Measurements from ENCODE around the gene MRPL47. TPM values are rescaled to one million over a fixed set of nuclear protein-coding genes. Genes with fewer than 3 reads are reported as not detected.

Gene MRPL47
- polyA plus RNA-seq, 1 of the 3 experiments (the other 2 are of a cell fraction) = 37.8 TPM

DNA sequence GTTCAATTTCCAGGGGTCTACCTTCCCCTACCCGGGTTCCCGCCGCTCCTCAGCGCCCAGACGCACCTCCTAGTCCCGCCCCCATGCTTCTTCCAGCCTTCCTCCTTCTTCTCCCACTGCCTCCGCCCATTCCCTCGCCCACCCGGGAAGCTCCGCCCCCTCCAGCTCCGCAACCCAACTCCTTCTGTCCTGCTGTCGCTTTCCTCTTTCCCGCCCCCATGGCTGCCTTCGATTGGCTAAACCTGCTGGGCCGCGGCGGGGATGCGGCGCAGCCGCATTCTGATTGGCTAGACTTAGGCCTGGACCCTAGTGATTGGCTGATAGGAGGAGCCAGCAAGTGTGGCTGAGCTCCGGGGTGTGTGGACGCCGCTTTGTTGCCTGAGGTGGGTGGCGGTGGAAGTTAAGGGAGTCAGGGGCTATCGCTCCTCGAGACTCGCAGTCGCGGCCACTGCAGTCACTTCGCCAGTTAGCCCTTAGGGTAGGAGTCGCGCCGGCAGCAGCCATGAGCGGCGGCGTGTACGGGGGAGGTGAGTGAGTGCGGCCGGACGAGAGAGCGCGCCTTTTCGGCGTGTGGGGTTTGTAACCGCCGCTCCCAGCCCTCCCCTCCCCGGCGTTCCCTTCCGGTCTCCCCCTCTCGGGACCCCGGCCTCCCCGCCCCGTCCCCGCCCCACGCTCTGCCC lies 41.7 kb downstream of the MRPL47 start, which contains the start of gene ACTL6A:
TSS of gene ACTL6A (plus strand) at position 336 of the 680 bp plus-strand sequence. CDS start at position 503, 167 bp downstream.
- Histone ChIP-seq H3K9me2 (no peaks in the 10 kb centered on the region), H3K27me3 (ENCODE audit: insufficient read depth) (no peaks in the 10 kb centered on the region), H3K9ac (peak within 1 kb of the TSS; percentile 87), H3K79me2 (ENCODE audit: insufficient read depth) (peaks cover 43% of the 10 kb centered on the region), H4K20me1 (ENCODE audit: insufficient read depth) (no peaks in the 10 kb centered on the region), H3K9me3 (no peaks in the 10 kb centered on the region), H2AFZ (ENCODE audit: low read depth) (peak within 1 kb of the TSS; percentile 95), H3K4me3 (ENCODE audit: low read depth in 2 of 2, low read length in 1 of 2) (peak within 1 kb of the TSS; percentile 83 to 98), H3F3A (replicated peaks; ENCODE audit: insufficient read depth) (no peaks in the 10 kb centered on the region), H3K4me2 (peak within 1 kb of the TSS; percentile 89), H3K27ac (ENCODE audit: low read depth in 2 of 2, low read length in 1 of 2) (peak within 1 kb of the TSS; percentile 87 to 93), H3K4me1 (ENCODE audit: control insufficient read depth in 1 of 2, insufficient read depth in 2 of 2, low read depth in 1 of 2, low read length in 1 of 2) (peaks cover 0 to 5% of the 10 kb centered on the region in 2 experiments; a peak in 2 of 4 replicates), H3K36me3 (replicated peaks in 1 of 2; ENCODE audit: control insufficient read depth in 1 of 2, insufficient read depth in 2 of 2, low read length in 1 of 2) (no peaks in the 10 kb centered on the region)
- TF ChIP-seq YY1 (IDR thresholded peaks at IDR 0.05; ENCODE audit: low read depth) (0 out of 2 replicates have a peak, but pooled peaks have one; percentile 22), CHD2 (IDR thresholded peaks at IDR 0.05; ENCODE audit: low read length, partially characterized antibody) (peak; percentile 93), TAF1 (IDR thresholded peaks at IDR 0.05; ENCODE audit: borderline replicate concordance, low read depth, low read length) (peak; percentile 71), RXRA (IDR thresholded peaks at IDR 0.05; ENCODE audit: borderline replicate concordance, low read depth) (no peak), NRF1 (IDR thresholded peaks at IDR 0.05; ENCODE audit: low read depth, low read length) (no peak), EZH2phosphoT487 (IDR thresholded peaks at IDR 0.05; ENCODE audit: borderline replicate concordance, low read depth) (no peak), TEAD4 (IDR thresholded peaks at IDR 0.05; ENCODE audit: borderline replicate concordance, insufficient read depth) (no peak), FOXJ3 (CRISPR knock-in tag; IDR thresholded peaks at IDR 0.05) (no peak), MXI1 (IDR thresholded peaks at IDR 0.05; ENCODE audit: low read depth, low read length) (peak; percentile 71), REST (IDR thresholded peaks at IDR 0.05; ENCODE audit: low read depth, low read length) (peak; percentile 49; the same call in 1 of the 2 replicates), RCOR1 (IDR thresholded peaks at IDR 0.05; ENCODE audit: low read length) (peak; percentile 40; the same call in 1 of the 2 replicates), EP300 (IDR thresholded peaks at IDR 0.05; ENCODE audit: borderline replicate concordance in 1 of 2, low read depth in 1 of 2, low read length in 1 of 2) (no peak), GABPA (IDR thresholded peaks at IDR 0.05; ENCODE audit: low read depth) (peak; percentile 53), FOXM1 (IDR thresholded peaks at IDR 0.05; ENCODE audit: low read depth) (no peak), NFIC (IDR thresholded peaks at IDR 0.05; ENCODE audit: borderline replicate concordance) (no peak), JUND (IDR thresholded peaks at IDR 0.05) (no peak), SIN3A (IDR thresholded peaks at IDR 0.05; ENCODE audit: borderline replicate concordance, low read depth, low read length) (peak; percentile 67; the same call in 1 of the 2 replicates), POLR2AphosphoS5 (IDR thresholded peaks at IDR 0.05; ENCODE audit: low read depth, low read length) (peak; percentile 84), RFX5 (IDR thresholded peaks at IDR 0.05; ENCODE audit: low read length) (peak; percentile 81; the same call in 1 of the 2 replicates)
- TF ChIP-seq, protein P1, sequence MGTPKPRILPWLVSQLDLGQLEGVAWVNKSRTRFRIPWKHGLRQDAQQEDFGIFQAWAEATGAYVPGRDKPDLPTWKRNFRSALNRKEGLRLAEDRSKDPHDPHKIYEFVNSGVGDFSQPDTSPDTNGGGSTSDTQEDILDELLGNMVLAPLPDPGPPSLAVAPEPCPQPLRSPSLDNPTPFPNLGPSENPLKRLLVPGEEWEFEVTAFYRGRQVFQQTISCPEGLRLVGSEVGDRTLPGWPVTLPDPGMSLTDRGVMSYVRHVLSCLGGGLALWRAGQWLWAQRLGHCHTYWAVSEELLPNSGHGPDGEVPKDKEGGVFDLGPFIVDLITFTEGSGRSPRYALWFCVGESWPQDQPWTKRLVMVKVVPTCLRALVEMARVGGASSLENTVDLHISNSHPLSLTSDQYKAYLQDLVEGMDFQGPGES (IDR thresholded peaks at IDR 0.05; ENCODE audit: low read depth, low read length) = peak; percentile 88
- TF ChIP-seq, protein P2, sequence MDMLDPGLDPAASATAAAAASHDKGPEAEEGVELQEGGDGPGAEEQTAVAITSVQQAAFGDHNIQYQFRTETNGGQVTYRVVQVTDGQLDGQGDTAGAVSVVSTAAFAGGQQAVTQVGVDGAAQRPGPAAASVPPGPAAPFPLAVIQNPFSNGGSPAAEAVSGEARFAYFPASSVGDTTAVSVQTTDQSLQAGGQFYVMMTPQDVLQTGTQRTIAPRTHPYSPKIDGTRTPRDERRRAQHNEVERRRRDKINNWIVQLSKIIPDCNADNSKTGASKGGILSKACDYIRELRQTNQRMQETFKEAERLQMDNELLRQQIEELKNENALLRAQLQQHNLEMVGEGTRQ (IDR thresholded peaks at IDR 0.05; ENCODE audit: borderline replicate concordance, low read depth, low read length) = no peak
- TF ChIP-seq, protein P3, sequence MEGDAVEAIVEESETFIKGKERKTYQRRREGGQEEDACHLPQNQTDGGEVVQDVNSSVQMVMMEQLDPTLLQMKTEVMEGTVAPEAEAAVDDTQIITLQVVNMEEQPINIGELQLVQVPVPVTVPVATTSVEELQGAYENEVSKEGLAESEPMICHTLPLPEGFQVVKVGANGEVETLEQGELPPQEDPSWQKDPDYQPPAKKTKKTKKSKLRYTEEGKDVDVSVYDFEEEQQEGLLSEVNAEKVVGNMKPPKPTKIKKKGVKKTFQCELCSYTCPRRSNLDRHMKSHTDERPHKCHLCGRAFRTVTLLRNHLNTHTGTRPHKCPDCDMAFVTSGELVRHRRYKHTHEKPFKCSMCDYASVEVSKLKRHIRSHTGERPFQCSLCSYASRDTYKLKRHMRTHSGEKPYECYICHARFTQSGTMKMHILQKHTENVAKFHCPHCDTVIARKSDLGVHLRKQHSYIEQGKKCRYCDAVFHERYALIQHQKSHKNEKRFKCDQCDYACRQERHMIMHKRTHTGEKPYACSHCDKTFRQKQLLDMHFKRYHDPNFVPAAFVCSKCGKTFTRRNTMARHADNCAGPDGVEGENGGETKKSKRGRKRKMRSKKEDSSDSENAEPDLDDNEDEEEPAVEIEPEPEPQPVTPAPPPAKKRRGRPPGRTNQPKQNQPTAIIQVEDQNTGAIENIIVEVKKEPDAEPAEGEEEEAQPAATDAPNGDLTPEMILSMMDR (IDR thresholded peaks at IDR 0.05) = no peak
- TF ChIP-seq, protein P4, sequence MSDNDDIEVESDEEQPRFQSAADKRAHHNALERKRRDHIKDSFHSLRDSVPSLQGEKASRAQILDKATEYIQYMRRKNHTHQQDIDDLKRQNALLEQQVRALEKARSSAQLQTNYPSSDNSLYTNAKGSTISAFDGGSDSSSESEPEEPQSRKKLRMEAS (IDR thresholded peaks at IDR 0.05; ENCODE audit: low read depth) = peak; percentile 81; the same call in 1 of the 2 replicates
- TF ChIP-seq, protein P5, sequence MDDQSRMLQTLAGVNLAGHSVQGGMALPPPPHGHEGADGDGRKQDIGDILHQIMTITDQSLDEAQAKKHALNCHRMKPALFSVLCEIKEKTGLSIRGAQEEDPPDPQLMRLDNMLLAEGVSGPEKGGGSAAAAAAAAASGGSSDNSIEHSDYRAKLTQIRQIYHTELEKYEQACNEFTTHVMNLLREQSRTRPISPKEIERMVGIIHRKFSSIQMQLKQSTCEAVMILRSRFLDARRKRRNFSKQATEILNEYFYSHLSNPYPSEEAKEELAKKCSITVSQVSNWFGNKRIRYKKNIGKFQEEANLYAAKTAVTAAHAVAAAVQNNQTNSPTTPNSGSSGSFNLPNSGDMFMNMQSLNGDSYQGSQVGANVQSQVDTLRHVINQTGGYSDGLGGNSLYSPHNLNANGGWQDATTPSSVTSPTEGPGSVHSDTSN (IDR thresholded peaks at IDR 0.05) = peak; percentile 93
- ChIA-PET CTCF (interaction anchor here (0.6 to 2.4 kb wide), 8 partner anchors 21 to 241 kb away, joined by 3 to 6 read pairs (median 3); no protein-coding TSS in a partner anchor), POLR2A (interaction anchor here (1.0 kb wide), 1 partner anchor 112 kb away, joined by 5 read pairs; the partner anchor contains the start of gene GNB4)
- peak; percentile 96 for DNase-seq
- WGBS (ENCODE audit: low lambda C conversion rate) = 2% methylated on average over 27 of the region's 55 CpGs

Measured in SK-N-SH (cell line).